Measurements from ENCODE around the gene TMEM131L.

Gene TMEM131L

GRCh38 chr4:153489856-153490558 is 23.8 kb downstream of the TMEM131L start:
- H3K9me3 ChIP-seq (ENCODE audit: insufficient read depth, low read depth, low read length): no peaks in the 10 kb centered on the region
- no peak overlapping the region for H3K27ac ChIP-seq (ENCODE audit: low read depth, low read length)
- H3K9ac ChIP-seq (ENCODE audit: low read length): no peak overlapping the region
- H3K36me3 ChIP-seq (ENCODE audit: control insufficient read depth in 1 of 2, insufficient read depth in 2 of 2, low read length in 2 of 2): no peaks in the 10 kb centered on the region
- H3K4me1 ChIP-seq (ENCODE audit: control insufficient read depth in 1 of 2, insufficient read depth in 2 of 2, low read length in 2 of 2): peaks cover 14 to 22% of the 10 kb centered on the region in 2 experiments
- H3K79me1 ChIP-seq (ENCODE audit: low read length): peaks cover 10% of the 10 kb centered on the region
- H3K23ac ChIP-seq (ENCODE audit: low read length): no peak overlapping the region
- H3K4ac ChIP-seq (ENCODE audit: low read depth, low read length): no peak overlapping the region
- H4K8ac ChIP-seq (ENCODE audit: low read depth, low read length): no peak overlapping the region
- no peak overlapping the region for H4K12ac ChIP-seq (ENCODE audit: low read depth, low read length)
- H2BK12ac ChIP-seq (ENCODE audit: low read length): no peak overlapping the region
- no peak overlapping the region for H2AFZ ChIP-seq (ENCODE audit: insufficient read depth, low read length, poor library complexity)
- H3K79me2 ChIP-seq (ENCODE audit: control insufficient read depth, insufficient read depth, low read length, poor library complexity): peaks cover 2% of the 10 kb centered on the region
- no peak overlapping the region for H3K4me3 ChIP-seq (ENCODE audit: low read depth, low read length)
- H3K18ac ChIP-seq (ENCODE audit: low read length): no peak overlapping the region
- H3K4me2 ChIP-seq (ENCODE audit: low read length): no peak overlapping the region
- H3K27me3 ChIP-seq (ENCODE audit: insufficient read depth, low read length): no peaks in the 10 kb centered on the region
- no peak overlapping the region for H3K14ac ChIP-seq (ENCODE audit: low read length)
- no peak overlapping the region for H4K91ac ChIP-seq (ENCODE audit: low read depth, low read length)
- H2AK5ac ChIP-seq (ENCODE audit: low read length): no peak overlapping the region
- no CpG with 5 or more reads among the region's 7 CpGs for WGBS (ENCODE audit: extremely low coverage, insufficient coverage, insufficient read length)
- H2BK5ac ChIP-seq (ENCODE audit: low read depth, low read length, poor library complexity): no peak overlapping the region
- no peak for DNase-seq
- no peak overlapping the region for H2BK120ac ChIP-seq (ENCODE audit: insufficient read depth, low read length, poor library complexity)

- Histone ChIP-seq H2BK12ac (ENCODE audit: low read length) (no peak overlapping the region), H4K91ac (ENCODE audit: low read depth, low read length) (no peak overlapping the region), H3K79me2 (ENCODE audit: control insufficient read depth, insufficient read depth, low read length, poor library complexity) (peaks cover 2% of the 10 kb centered on the region), H3K18ac (ENCODE audit: low read length) (no peak overlapping the region), H3K14ac (ENCODE audit: low read length) (no peak overlapping the region), H3K4me3 (ENCODE audit: low read depth, low read length) (no peak overlapping the region), H4K12ac (ENCODE audit: low read depth, low read length) (no peak overlapping the region), H3K27ac (ENCODE audit: low read depth, low read length) (no peak overlapping the region), H2AFZ (ENCODE audit: insufficient read depth, low read length, poor library complexity) (no peak overlapping the region), H4K8ac (ENCODE audit: low read depth, low read length) (no peak overlapping the region), H2BK120ac (ENCODE audit: insufficient read depth, low read length, poor library complexity) (no peak overlapping the region), H2BK5ac (ENCODE audit: low read depth, low read length, poor library complexity) (no peak overlapping the region), H3K79me1 (ENCODE audit: low read length) (peaks cover 10% of the 10 kb centered on the region), H2AK5ac (ENCODE audit: low read length) (no peak overlapping the region), H3K23ac (ENCODE audit: low read length) (no peak overlapping the region), H3K4me2 (ENCODE audit: low read length) (no peak overlapping the region), H3K9me3 (ENCODE audit: insufficient read depth, low read depth, low read length) (no peaks in the 10 kb centered on the region), H3K9ac (ENCODE audit: low read length) (no peak overlapping the region), H3K36me3 (ENCODE audit: control insufficient read depth in 1 of 2, insufficient read depth in 2 of 2, low read length in 2 of 2) (no peaks in the 10 kb centered on the region), H3K4ac (ENCODE audit: low read depth, low read length) (no peak overlapping the region), H3K4me1 (ENCODE audit: control insufficient read depth in 1 of 2, insufficient read depth in 2 of 2, low read length in 2 of 2) (peaks cover 14 to 20% of the 10 kb centered on the region in 2 experiments), H3K27me3 (ENCODE audit: insufficient read depth, low read length) (no peaks in the 10 kb centered on the region)
- DNase-seq: no peak
- WGBS (ENCODE audit: extremely low coverage, insufficient coverage, insufficient read length): no CpG with 5 or more reads among the region's 8 CpGs
Observed at GRCh38 chr4:153490985-153491483, 24.9 kb downstream of the TMEM131L start.

- Histone ChIP-seq H2AFZ (ENCODE audit: insufficient read depth, low read length, poor library complexity) (no peak overlapping the region), H3K9me3 (ENCODE audit: insufficient read depth, low read depth, low read length) (no peaks in the 10 kb centered on the region), H4K91ac (ENCODE audit: low read depth, low read length) (peak overlapping the region; percentile 41), H3K4me3 (ENCODE audit: low read depth, low read length) (no peak overlapping the region), H2BK5ac (ENCODE audit: low read depth, low read length, poor library complexity) (no peak overlapping the region), H3K4me1 (ENCODE audit: control insufficient read depth in 1 of 2, insufficient read depth in 2 of 2, low read length in 2 of 2) (peaks cover 6 to 7% of the 10 kb centered on the region in 2 experiments), H3K4ac (ENCODE audit: low read depth, low read length) (no peak overlapping the region), H2AK5ac (ENCODE audit: low read length) (no peak overlapping the region), H3K27ac (ENCODE audit: low read depth, low read length) (no peak overlapping the region), H3K4me2 (ENCODE audit: low read length) (no peak overlapping the region), H3K14ac (ENCODE audit: low read length) (no peak overlapping the region), H3K79me2 (ENCODE audit: control insufficient read depth, insufficient read depth, low read length, poor library complexity) (no peaks in the 10 kb centered on the region), H3K27me3 (ENCODE audit: insufficient read depth, low read length) (no peaks in the 10 kb centered on the region), H4K8ac (ENCODE audit: low read depth, low read length) (no peak overlapping the region), H2BK120ac (ENCODE audit: insufficient read depth, low read length, poor library complexity) (peak overlapping the region; percentile 65), H3K9ac (ENCODE audit: low read length) (no peak overlapping the region), H3K23ac (ENCODE audit: low read length) (no peak overlapping the region), H3K36me3 (ENCODE audit: control insufficient read depth in 1 of 2, insufficient read depth in 2 of 2, low read length in 2 of 2) (no peaks in the 10 kb centered on the region), H4K12ac (ENCODE audit: low read depth, low read length) (no peak overlapping the region), H3K18ac (ENCODE audit: low read length) (no peak overlapping the region), H2BK12ac (ENCODE audit: low read length) (peak overlapping the region; percentile 31), H3K79me1 (ENCODE audit: low read length) (peaks cover 3% of the 10 kb centered on the region)
- WGBS (ENCODE audit: extremely low coverage, insufficient coverage, insufficient read length): no CpG with 5 or more reads among the region's 10 CpGs
- DNase-seq: no peak
Observed at GRCh38 chr4:153494562-153494961, 28.4 kb downstream of the TMEM131L start.

DNA sequence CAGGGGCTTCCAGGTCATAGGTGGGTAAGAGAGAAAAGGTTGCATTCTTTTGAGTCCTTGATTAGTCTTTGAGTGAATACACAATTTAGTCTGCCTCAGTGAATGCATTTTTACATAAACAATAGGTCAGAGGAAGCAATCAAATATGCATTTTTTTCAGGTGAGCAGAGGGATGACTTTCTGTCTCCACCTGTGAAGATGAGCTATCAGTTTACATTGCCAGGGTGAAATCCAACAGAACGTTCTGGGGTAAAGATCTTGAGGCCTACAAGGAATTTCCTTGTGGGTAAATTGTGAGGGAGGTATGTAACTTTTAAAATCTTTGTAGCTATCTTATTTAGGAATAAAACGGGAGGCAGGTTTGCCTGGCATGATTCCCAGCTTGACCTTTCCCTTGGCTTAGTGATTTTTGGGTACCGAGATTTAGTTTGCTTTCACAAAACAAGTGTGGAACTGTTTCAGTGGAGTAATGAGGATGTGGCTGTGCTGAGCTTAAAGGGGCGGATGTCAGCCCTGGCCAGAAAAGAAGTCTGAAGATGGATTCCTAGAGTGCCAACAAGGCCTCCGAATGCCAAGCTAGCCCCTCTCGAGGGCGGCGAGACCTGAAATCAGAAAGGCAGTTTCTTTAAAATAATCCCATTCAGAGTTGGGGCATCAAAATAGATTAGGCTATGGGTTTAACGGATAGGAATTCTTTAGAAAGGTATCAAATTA is 29.5 kb downstream of the TMEM131L start:
- peaks cover 6 to 7% of the 10 kb centered on the region in 2 experiments for H3K4me1 ChIP-seq (ENCODE audit: control insufficient read depth in 1 of 2, insufficient read depth in 2 of 2, low read length in 2 of 2)
- H3K9me3 ChIP-seq (ENCODE audit: insufficient read depth, low read depth, low read length): no peaks in the 10 kb centered on the region
- H4K8ac ChIP-seq (ENCODE audit: low read depth, low read length): no peak overlapping the region
- no peaks in the 10 kb centered on the region for H3K79me2 ChIP-seq (ENCODE audit: control insufficient read depth, insufficient read depth, low read length, poor library complexity)
- WGBS (ENCODE audit: extremely low coverage, insufficient coverage, insufficient read length): no CpG with 5 or more reads among the region's 9 CpGs
- no peak overlapping the region for H2BK120ac ChIP-seq (ENCODE audit: insufficient read depth, low read length, poor library complexity)
- H2AFZ ChIP-seq (ENCODE audit: insufficient read depth, low read length, poor library complexity): no peak overlapping the region
- H4K12ac ChIP-seq (ENCODE audit: low read depth, low read length): no peak overlapping the region
- peak overlapping the region; percentile 16 for H3K4me2 ChIP-seq (ENCODE audit: low read length)
- no peak overlapping the region for H3K14ac ChIP-seq (ENCODE audit: low read length)
- H3K4ac ChIP-seq (ENCODE audit: low read depth, low read length): no peak overlapping the region
- no peak overlapping the region for H3K4me3 ChIP-seq (ENCODE audit: low read depth, low read length)
- peaks cover 3% of the 10 kb centered on the region for H3K79me1 ChIP-seq (ENCODE audit: low read length)
- DNase-seq: no peak
- no peak overlapping the region for H4K91ac ChIP-seq (ENCODE audit: low read depth, low read length)
- no peak overlapping the region for H2AK5ac ChIP-seq (ENCODE audit: low read length)
- peak overlapping the region; percentile 27 for H2BK12ac ChIP-seq (ENCODE audit: low read length)
- H3K27ac ChIP-seq (ENCODE audit: low read depth, low read length): no peak overlapping the region
- H3K9ac ChIP-seq (ENCODE audit: low read length): no peak overlapping the region
- H3K23ac ChIP-seq (ENCODE audit: low read length): no peak overlapping the region
- no peak overlapping the region for H2BK5ac ChIP-seq (ENCODE audit: low read depth, low read length, poor library complexity)
- no peak overlapping the region for H3K18ac ChIP-seq (ENCODE audit: low read length)
- H3K27me3 ChIP-seq (ENCODE audit: insufficient read depth, low read length): no peaks in the 10 kb centered on the region
- no peaks in the 10 kb centered on the region for H3K36me3 ChIP-seq (ENCODE audit: control insufficient read depth in 1 of 2, insufficient read depth in 2 of 2, low read length in 2 of 2)
